ENCODE data around the gene RASSF7. TPM values are rescaled to one million over a fixed set of nuclear protein-coding genes. Genes with fewer than 3 reads are reported as not detected.

The RASSF7 gene
- total RNA-seq, 2 donors from 2014 or later, result 24.6 to 29.4 TPM

DNA sequence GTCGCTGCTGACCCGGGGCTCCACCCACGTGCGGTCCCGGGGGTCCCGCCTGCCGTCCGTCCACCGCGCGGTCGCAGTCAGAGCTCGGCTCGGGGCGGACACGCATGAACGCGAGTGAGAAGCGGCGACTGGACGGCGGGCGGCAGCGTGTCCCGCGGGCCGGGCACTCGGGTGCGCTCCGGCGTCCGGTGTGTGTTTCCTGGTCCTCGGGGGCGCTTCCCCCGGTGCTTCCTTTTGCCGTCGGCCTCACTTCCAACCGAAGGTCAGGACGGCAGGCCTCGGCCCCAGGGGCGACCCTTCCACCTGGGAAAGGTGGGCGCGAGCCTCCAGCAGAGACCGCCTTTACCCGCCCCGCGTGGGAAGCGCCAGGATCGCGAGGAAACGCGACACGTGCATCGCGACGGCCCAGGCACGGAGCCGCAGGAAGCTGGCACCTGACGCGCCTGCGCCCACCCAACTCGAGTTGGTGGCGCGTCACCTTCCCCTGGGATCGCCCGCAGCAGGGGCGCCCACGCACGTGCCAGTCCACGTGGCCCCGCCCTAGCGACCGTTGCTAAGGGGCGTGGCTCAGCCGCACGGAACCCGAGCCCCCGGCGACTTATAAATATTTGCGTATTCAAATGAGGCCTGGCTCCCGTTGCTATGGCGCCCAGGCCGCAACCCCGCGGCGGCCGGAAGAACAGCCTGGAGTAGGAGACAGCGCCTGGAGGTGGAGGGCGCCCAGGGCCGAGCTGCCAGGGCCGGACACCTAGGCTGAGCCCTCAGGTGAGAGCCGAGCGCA lies 23.7 kb upstream of the RASSF7 start, which contains the start of gene LRRC56:
TSS of gene LRRC56 (plus strand) at position 687 of the 781 bp plus-strand sequence. CDS start 3,158 bp downstream, outside the sequence.
- ATAC-seq (peak; percentile 57), DNase-seq (peak; percentile 85 to 92 (median 90))
- peaks cover 13% of the 10 kb centered on the region for H3K4me1 Mint-ChIP-seq
- no peaks in the 10 kb centered on the region for H3K27me3 Mint-ChIP-seq
- no peaks in the 10 kb centered on the region for H3K36me3 Mint-ChIP-seq (ENCODE audit: low read depth)
- H3K4me3 Mint-ChIP-seq, result peak within 1 kb of the TSS; percentile 92
- no peaks in the 10 kb centered on the region for H3K9me3 ChIP-seq (ENCODE audit: control insufficient read depth, low read length, poor library complexity, severe bottlenecking)
- peak within 1 kb of the TSS; percentile 88 for H3K27ac Mint-ChIP-seq

DNA sequence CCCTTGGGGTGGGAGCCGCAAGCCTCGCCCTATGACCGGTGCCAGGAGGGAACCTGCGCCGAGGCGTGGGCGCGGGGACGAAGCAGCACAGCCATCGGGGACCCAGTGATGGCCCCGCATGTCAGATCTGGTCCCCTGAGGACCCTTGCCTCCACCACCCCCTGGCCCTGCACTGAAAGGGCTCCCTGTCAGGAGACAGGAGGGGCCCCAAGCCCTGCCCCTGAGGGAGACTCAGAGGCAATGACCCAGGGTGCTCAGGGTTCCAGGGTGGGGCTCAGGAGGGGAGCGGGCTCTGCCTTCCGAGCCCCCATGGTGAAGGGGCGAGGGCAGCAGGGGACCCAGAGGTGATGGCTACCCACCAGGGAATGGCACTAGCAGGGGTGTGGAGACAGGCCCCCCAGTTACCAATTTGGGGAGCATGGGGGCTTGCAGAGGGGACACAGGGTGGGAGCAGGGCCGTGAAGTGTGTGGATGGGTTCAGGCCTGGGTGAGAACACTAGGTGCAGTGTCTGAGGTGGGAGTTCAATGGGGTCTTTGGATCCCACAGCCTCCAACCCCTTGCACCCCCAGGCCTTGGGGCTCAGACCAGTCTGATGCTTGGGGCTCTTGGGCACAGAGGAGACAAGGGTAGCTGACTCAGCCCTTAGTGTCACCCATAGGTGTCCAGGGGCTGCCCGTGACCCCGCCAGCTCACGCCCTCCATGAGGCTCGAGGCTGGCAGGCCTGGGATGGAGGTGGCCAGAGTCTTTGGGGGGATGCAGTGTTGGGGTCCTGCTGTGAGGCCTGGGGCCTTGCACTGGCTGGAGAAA lies 22.9 kb upstream of the RASSF7 start:
- H3K27me3 Mint-ChIP-seq, result no peaks in the 10 kb centered on the region
- peak overlapping the region; percentile 74 for H3K27ac Mint-ChIP-seq
- H3K4me3 Mint-ChIP-seq, result peak overlapping the region; percentile 92
- no peak for ATAC-seq
- H3K36me3 Mint-ChIP-seq (ENCODE audit: low read depth), result no peaks in the 10 kb centered on the region
- no peaks in the 10 kb centered on the region for H3K9me3 ChIP-seq (ENCODE audit: control insufficient read depth, low read length, poor library complexity, severe bottlenecking)
- peaks cover 13% of the 10 kb centered on the region for H3K4me1 Mint-ChIP-seq
- peak in 1 of 3 donors; percentile 7 for DNase-seq

DNA sequence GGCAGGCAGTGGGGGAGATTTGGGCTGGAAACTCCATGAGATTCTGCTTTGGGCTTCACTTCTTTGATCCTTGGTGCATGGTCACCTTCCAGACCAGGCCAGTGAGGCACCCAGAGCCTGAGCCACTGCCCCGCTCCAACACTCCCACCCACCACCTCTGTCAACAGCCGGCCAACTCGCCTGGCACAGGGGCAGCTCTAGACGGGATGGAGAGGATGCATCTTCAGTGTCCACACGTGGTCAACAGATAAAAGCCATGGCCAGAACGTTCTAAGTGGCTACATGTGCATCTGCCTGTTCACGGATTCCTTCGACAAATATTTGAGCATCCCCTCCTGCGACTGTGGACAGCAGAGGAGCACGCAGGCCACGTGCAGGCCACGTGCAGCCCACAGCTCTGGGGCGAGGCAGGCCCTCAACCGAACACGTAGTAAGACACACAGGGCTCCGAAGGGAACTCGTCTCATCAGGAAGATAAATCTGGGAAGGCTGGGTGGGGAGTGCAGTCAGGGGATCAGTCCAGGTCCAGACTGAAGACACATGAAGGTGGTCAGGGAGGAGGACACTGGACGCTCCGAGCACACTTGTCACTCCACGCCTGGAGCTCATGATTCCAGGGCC lies 22.2 kb upstream of the RASSF7 start:
- no peaks in the 10 kb centered on the region for H3K36me3 Mint-ChIP-seq (ENCODE audit: low read depth)
- peaks cover 13% of the 10 kb centered on the region for H3K4me1 Mint-ChIP-seq
- H3K4me3 Mint-ChIP-seq, result no peak overlapping the region
- H3K27ac Mint-ChIP-seq, result peak overlapping the region; percentile 74
- no peaks in the 10 kb centered on the region for H3K27me3 Mint-ChIP-seq
- ATAC-seq (no peak), DNase-seq (peak in 1 of 3 donors; percentile 5)
- H3K9me3 ChIP-seq (ENCODE audit: control insufficient read depth, low read length, poor library complexity, severe bottlenecking), result no peaks in the 10 kb centered on the region

DNA sequence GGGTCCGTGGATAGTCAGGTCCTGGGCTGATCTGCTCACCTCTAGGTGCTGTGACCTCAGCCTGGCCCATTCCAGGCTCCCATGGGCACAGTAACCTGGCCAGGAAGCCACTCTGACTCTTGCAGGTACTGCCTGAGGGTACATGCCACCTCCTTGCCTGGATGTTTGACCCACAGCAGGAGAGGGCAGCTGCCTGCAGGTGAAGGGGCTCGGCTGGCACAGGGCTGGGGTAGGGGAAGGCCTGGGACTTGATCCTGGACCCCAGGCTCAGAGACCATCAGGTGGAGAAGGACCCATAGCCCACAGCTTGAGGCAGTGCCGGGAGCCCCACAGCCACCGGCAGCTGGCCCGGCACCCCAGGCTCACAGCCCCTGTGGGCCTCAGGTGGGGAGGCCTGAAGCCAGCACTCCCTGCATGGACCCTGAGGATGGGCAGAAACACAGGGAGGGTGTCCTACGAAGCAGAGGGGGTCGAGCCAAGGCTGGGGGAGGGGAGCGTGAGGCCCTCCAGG lies 20.7 kb upstream of the RASSF7 start:
- peaks cover 13% of the 10 kb centered on the region for H3K4me1 Mint-ChIP-seq
- DNase-seq (no peak), ATAC-seq (no peak)
- no peak overlapping the region for H3K4me3 Mint-ChIP-seq
- no peaks in the 10 kb centered on the region for H3K27me3 Mint-ChIP-seq
- no peaks in the 10 kb centered on the region for H3K36me3 Mint-ChIP-seq (ENCODE audit: low read depth)
- H3K9me3 ChIP-seq (ENCODE audit: control insufficient read depth, low read length, poor library complexity, severe bottlenecking), result no peaks in the 10 kb centered on the region
- no peak overlapping the region for H3K27ac Mint-ChIP-seq

DNA sequence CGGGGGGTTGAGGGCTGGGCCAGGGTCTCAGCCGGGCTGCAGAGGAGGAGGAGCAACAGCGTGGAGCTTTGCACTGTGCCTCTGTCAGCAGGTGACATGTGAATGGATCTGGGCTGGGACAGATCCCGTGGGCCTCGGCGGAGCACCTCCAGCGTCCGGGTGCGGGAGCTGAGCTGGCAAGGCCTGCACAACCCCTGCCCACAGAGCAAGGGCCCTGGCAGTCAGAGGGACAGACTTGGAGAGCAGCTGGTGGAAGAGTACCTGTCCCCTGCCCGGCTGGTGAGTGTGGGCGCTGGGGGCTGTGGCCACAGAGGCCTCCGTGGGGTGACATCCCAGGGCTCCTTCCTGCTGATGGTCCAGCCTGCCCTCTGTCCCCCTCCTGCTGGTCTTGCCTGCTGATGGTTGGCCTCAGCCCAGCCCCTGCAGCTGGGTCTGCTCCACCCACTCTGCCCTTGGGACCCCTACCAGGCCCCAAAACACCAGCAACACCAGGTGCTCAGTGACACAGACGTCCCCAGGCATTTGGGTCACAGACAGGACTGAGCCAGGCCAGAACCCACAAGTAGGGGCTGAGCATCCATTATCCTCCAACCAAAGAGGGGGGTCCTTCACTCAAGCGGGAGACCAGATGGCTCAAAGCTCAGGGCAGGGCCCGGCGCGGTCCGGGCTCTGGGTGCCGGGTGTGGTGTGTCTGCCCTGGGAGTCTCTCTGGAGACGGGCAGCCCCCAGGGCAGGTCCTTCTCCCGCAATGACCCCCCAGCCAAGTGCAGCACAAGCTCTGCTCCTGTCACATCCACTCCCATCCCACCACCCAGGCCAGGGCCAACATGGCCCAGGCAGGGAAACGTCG lies 20.0 kb upstream of the RASSF7 start:
- no peaks in the 10 kb centered on the region for H3K9me3 ChIP-seq (ENCODE audit: control insufficient read depth, low read length, poor library complexity, severe bottlenecking)
- DNase-seq (no peak), ATAC-seq (no peak)
- Mint-ChIP-seq H3K4me3 (no peak overlapping the region), H3K36me3 (ENCODE audit: low read depth) (no peaks in the 10 kb centered on the region), H3K4me1 (peaks cover 13% of the 10 kb centered on the region), H3K27ac (no peak overlapping the region), H3K27me3 (no peaks in the 10 kb centered on the region)

DNA sequence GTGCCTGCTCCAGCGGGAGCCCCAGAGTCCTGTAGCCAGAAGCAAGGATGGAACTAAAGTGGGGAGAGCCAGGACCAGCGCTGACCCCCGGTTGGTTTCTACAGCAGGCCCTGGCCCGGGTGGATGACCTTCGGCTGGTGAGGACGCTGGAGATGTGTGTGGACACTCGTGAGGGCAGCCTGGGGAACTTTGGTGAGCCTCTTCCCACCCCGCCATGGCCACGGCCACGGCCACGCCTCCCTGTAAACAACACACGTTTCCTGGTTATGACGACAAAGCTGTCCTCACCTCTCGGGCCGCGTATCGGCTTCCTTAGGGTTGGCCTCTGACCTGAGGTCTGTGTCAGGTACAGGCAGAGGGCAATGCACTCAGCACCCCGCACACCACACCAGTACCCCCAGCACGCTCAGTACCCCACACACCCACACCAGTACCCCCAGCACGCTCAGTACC lies 19.3 kb upstream of the RASSF7 start:
- Mint-ChIP-seq H3K27ac (no peak overlapping the region), H3K27me3 (no peaks in the 10 kb centered on the region), H3K4me3 (no peak overlapping the region), H3K36me3 (ENCODE audit: low read depth) (no peaks in the 10 kb centered on the region), H3K4me1 (peaks cover 8% of the 10 kb centered on the region)
- ATAC-seq (no peak), DNase-seq (no peak)
- no peaks in the 10 kb centered on the region for H3K9me3 ChIP-seq (ENCODE audit: control insufficient read depth, low read length, poor library complexity, severe bottlenecking)

DNA sequence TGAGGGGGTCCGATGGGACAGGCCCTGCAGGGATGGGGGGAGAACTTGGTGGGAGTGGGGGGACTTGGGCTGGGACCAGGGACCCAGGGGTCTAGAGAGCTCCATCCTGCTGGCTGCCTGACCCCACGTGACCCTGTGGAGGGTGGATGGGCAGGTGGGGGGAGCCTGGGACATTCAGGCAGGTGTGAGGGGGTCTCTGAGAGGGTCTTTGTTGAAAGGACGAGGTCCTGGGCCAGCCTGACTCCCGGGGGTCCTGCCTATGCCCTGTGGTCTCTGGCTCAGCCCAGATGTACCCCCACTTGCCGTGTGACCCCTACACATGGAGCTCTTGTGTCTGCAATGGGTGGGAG lies 16.0 kb upstream of the RASSF7 start:
- H3K4me3 Mint-ChIP-seq, result no peak overlapping the region
- no peak for ATAC-seq
- no peaks in the 10 kb centered on the region for H3K27me3 Mint-ChIP-seq

DNA sequence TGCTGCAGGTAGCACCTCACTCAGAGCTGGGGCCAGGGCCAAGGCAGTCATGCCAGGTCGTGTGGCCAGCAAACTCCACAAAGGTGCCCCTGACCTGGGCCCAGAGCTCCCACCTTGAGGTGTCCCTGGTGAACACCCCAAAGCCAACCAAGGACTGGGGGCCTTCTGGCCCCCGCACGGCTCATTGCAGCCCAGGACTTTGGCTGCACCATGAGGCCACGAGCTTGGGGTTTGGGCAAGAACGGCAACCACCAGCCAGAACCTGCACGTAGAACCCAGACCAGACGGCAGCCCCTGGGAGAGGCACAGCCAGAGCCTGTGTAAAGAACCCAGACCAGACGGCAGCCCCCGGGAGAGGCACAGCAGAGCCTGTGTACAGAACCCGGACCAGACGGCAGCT lies 15.6 kb upstream of the RASSF7 start:
- H3K9me3 ChIP-seq (ENCODE audit: control insufficient read depth, low read length, poor library complexity, severe bottlenecking), result no peaks in the 10 kb centered on the region
- no peaks in the 10 kb centered on the region for H3K36me3 Mint-ChIP-seq (ENCODE audit: low read depth)
- no peaks in the 10 kb centered on the region for H3K4me1 Mint-ChIP-seq
- no peak overlapping the region for H3K27ac Mint-ChIP-seq
- DNase-seq (no peak), ATAC-seq (no peak)
- no peaks in the 10 kb centered on the region for H3K27me3 Mint-ChIP-seq
- H3K4me3 Mint-ChIP-seq, result no peak overlapping the region

More for the DNA sequence above, 16.0 kb upstream of the RASSF7 start:
- no peak overlapping the region for H3K27ac Mint-ChIP-seq
- no peaks in the 10 kb centered on the region for H3K9me3 ChIP-seq (ENCODE audit: control insufficient read depth, low read length, poor library complexity, severe bottlenecking)
- H3K4me1 Mint-ChIP-seq, result no peaks in the 10 kb centered on the region
- no peak for DNase-seq
- H3K36me3 Mint-ChIP-seq (ENCODE audit: low read depth), result no peaks in the 10 kb centered on the region

DNA sequence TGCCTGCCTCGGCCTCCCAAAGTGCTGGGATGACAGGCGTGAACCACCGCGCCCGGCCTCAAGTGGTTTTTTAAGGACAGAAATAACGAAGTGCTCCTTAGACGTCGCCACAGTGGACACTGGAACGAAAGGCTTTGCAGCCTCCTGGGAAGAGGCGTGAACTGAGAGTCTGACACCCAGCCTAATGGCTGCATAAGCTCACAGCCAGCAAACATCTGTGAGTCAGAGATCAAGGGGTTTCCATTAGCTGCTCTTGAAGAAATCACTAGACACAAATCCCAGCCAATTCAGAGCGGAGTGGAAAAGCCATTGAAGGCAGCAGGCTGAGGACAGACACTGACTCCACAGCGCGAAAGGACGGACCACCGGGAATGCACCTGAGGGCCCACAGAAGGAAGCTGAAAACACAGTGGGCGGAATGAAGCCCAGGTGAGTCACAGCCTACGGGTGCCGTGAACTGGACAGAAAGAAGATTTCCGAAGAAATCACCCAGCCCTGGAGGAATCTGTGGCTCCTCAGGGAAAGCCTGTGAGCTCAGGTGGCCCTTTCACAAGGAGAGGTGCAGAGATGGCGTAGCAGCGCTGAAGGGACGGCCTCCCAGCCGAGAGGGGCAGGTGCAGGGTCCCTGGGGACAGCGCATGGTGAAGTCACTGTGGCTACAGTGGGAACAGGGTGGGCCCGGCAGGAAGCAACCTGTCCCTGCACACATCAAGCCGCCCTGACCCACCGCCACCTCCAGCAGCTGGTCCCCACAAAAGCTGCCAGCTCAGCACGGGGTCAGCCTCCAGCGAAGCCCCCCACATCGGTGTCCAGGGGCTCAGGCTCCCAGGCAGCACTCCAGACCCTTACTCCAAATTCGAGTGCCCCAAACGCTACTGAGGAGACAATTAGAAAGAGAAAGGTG lies 11.8 kb upstream of the RASSF7 start:
- no peak for DNase-seq
- no peaks in the 10 kb centered on the region for H3K27me3 Mint-ChIP-seq
- ATAC-seq, result no peak
- no peaks in the 10 kb centered on the region for H3K4me1 Mint-ChIP-seq
- peaks cover 2% of the 10 kb centered on the region for H3K36me3 Mint-ChIP-seq (ENCODE audit: low read depth)
- H3K4me3 Mint-ChIP-seq, result no peak overlapping the region
- H3K9me3 ChIP-seq (ENCODE audit: control insufficient read depth, low read length, poor library complexity, severe bottlenecking), result no peaks in the 10 kb centered on the region
- no peak overlapping the region for H3K27ac Mint-ChIP-seq

DNA sequence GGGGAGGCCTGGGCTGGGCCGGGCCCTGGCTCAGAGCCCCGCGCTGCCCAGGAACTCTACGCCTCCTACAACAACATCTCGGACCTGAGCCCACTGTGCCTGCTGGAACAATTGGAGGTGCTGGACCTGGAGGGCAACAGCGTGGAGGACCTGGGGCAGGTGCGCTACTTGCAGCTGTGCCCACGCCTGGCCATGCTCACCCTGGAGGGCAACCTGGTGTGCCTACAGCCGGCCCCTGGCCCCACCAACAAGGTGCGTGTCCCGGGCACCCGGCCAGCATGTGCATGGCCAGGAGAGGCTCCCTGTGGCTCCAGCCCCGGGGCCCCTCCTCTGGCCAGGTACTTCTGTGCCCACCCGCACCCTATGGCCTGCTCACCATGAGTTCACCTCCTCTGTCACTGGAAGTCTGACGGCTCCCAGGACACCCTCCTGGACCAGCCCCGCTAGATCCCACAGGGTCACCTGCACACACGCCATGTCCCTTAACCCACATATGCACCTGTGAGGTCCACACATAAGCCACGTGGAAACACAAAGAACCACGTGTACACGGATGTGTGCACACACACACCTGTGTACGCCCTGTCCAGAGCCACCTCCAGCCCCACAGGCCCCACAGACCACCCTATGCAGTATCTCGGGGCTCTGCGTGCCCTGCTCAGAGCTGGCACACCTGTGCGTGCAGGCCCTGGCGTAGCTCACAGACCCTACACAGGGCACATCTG lies 10.6 kb upstream of the RASSF7 start:
- no peak for ATAC-seq
- no peaks in the 10 kb centered on the region for H3K9me3 ChIP-seq (ENCODE audit: control insufficient read depth, low read length, poor library complexity, severe bottlenecking)
- Mint-ChIP-seq H3K4me1 (no peaks in the 10 kb centered on the region), H3K4me3 (no peak overlapping the region), H3K27me3 (no peaks in the 10 kb centered on the region), H3K27ac (no peak overlapping the region), H3K36me3 (ENCODE audit: low read depth) (peaks cover 2% of the 10 kb centered on the region)
- no peak for DNase-seq

DNA sequence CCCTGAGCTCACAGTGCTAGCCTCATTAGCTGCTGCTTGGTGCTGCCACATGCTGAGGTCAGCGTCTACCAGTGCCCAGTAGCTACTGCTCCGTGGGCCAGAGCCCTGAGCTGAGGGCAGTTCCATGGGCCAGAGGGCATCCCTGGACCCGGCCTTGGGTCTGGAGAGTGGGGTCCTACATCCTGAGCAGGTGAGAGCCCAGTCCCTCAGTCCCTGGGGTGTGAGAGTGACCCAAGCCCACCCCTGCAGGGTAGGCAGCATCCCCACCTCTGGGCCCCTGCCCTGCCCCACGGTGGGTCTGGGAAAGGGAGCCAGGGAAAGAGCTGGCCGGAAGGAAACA lies 10.1 kb upstream of the RASSF7 start:
- H3K4me3 Mint-ChIP-seq, result no peak overlapping the region
- ATAC-seq (no peak), DNase-seq (no peak)
- H3K27ac Mint-ChIP-seq, result no peak overlapping the region
- no peaks in the 10 kb centered on the region for H3K4me1 Mint-ChIP-seq
- H3K36me3 Mint-ChIP-seq (ENCODE audit: low read depth), result peaks cover 2% of the 10 kb centered on the region
- no peaks in the 10 kb centered on the region for H3K27me3 Mint-ChIP-seq
- no peaks in the 10 kb centered on the region for H3K9me3 ChIP-seq (ENCODE audit: control insufficient read depth, low read length, poor library complexity, severe bottlenecking)

Data from T-helper 17 cell (primary cell).